NB4 (cell line): Measurements from ENCODE around the gene KCNG3.

Source experiments
- DNase-seq: peaks from one replicate; pipeline ENCODE4 v3.0.0; 2010; ENCODE audit warnings: low read depth
- H3K4me3 ChIP-seq: one replicate; pipeline ENCODE4 v1.5.1; 2011; ENCODE audit warnings: mild to moderate bottlenecking, low read depth, low read length, moderate library complexity
- MYC ChIP-seq: IDR thresholded peaks from 2 replicates; pipeline ENCODE4 v1.6.1; 2011; ENCODE audit warnings: low read depth, low read length
- POLR2A ChIP-seq: IDR thresholded peaks from 2 replicates; pipeline ENCODE4 v1.6.1; 2011; ENCODE audit warnings: mild to moderate bottlenecking; ENCODE audit not compliant: insufficient read length; ENCODE audit errors: extremely low read depth
- TF ChIP-seq, protein P1 (sequence below): IDR thresholded peaks from 2 replicates; pipeline ENCODE4 v1.6.1; 2011; ENCODE audit warnings: low read depth, low read length
- TF ChIP-seq, protein P2 (sequence below): IDR thresholded peaks from one replicate; pipeline ENCODE4 v1.5.1; 2012; ENCODE audit warnings: low read depth, low read length

The KCNG3 gene

DNA sequence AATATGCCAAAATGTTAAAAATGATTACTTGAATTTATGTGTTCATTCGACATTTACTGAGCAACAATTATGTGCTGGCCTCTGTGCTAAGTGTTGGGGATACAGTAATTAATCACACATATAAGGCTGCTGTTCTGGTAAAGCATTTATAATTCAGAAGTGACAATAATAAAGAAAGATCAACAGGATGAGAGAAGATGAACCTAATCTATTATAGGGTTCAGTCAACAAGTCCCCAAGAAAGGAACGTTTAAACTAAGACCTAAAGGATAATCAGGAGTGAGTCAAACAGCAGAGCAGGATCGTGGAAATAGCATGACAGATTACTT lies 72.7 kb downstream of the KCNG3 start:
- no peak overlapping the region for H3K4me3 ChIP-seq
- DNase-seq = no peak

DNA sequence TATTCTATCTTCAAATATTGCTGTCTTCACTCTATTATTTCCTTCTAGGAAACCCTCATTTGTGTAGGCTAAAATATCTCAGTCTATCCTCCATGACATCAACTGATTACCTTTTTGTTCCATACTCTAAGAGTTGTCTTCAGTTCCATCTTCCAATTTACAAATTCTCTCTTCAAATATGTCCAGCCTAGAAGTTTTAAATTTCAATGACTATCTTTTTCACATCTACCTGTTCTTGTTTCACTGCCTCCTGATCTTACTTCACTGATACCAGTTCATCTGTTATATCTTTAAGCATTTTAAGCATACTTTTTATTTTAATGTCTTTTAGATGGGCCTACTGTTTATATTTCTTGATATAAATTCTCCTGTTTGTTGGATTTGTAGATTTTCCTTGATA lies 79.1 kb downstream of the KCNG3 start:
- no peak overlapping the region for H3K4me3 ChIP-seq
- no peak for TF ChIP-seq POLR2A
- TF ChIP-seq, protein P1, sequence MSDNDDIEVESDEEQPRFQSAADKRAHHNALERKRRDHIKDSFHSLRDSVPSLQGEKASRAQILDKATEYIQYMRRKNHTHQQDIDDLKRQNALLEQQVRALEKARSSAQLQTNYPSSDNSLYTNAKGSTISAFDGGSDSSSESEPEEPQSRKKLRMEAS = no peak
- TF ChIP-seq, protein P2, sequence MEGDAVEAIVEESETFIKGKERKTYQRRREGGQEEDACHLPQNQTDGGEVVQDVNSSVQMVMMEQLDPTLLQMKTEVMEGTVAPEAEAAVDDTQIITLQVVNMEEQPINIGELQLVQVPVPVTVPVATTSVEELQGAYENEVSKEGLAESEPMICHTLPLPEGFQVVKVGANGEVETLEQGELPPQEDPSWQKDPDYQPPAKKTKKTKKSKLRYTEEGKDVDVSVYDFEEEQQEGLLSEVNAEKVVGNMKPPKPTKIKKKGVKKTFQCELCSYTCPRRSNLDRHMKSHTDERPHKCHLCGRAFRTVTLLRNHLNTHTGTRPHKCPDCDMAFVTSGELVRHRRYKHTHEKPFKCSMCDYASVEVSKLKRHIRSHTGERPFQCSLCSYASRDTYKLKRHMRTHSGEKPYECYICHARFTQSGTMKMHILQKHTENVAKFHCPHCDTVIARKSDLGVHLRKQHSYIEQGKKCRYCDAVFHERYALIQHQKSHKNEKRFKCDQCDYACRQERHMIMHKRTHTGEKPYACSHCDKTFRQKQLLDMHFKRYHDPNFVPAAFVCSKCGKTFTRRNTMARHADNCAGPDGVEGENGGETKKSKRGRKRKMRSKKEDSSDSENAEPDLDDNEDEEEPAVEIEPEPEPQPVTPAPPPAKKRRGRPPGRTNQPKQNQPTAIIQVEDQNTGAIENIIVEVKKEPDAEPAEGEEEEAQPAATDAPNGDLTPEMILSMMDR = no peak
- no peak for TF ChIP-seq MYC
- no peak for DNase-seq

More for the DNA sequence above, 72.7 kb downstream of the KCNG3 start:
- TF ChIP-seq POLR2A = no peak

DNA sequence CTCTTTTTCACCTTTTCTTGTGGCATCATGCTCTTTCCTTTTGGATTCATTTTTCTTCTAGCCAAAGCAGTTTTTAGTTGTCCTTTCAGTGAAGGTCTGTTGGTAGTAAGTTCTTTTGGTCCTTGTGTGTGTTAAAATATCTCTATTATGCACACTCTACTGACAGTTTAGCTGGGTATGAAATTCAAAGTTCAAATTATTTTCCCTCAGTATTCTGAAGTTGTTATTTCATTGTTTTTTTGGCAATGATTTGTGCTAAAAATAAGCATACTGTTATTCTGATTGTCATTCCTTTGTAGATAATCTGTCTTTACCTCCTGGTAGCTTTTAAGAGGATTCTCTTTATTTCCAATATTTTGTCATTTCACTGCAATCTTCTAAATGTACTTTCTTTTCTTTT lies 79.6 kb downstream of the KCNG3 start:
- TF ChIP-seq MYC (no peak), POLR2A (no peak)
- TF ChIP-seq, protein P1 = no peak
- TF ChIP-seq, protein P2 = no peak
- H3K4me3 ChIP-seq = no peak overlapping the region
- DNase-seq = no peak

DNA sequence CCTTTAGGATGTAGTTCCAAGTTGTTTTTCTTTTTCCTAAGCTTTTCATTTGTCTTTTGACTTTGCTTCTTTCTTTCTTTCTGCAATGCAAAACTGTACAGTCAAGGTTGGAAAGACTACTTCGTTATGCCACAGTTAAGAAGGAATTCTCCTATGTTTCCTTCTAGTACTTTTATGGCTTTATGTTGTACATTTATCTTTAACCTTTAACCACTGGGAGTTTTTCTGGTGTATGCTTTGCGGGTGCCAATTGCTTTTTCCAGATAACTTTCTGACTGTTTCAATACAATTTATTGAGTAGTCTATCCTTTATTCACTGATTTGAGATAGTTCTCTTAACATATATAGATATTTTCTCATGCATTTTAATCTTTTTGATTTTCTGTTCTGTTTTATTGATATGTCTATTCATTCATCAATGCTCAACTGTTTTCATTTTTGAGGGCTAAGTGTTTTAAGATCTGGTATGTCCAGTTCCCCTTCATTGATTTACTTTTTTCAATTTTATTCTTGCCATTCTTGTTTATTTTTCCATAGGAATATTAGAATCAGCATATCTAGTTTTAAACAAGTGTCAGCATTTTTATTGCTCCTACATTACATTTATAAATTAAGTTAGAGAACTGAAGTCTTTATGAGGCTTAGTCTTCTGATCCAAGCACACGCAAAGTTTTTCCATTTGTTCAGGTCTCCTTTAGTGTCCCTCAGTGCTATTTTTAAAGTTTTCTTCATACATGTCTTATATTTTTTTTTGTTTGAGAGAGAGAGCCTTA lies 82.9 kb downstream of the KCNG3 start:
- TF ChIP-seq POLR2A = no peak
- TF ChIP-seq, protein P1 = no peak
- TF ChIP-seq MYC = no peak
- DNase-seq = no peak
- H3K4me3 ChIP-seq = no peak overlapping the region

DNA sequence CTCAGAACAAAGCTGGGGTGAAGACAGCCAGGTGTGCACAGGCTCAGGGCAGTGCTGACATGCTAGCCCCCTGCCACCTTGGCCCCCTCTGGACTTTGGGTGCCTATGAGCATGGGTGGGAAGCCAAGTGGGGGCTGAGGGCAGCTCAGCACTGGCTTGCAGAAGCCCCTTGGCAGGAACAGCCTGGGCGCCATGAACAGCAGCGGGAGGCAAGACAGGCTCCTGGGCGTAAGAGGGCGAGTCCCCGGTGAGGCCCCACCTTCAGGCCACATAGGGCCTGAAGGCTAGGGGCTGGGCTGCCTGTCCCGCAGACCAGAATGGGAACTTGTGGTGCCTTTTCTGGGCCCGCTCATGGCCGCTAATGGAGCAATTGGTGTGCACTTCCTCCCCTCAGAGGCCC lies 85.8 kb downstream of the KCNG3 start:
- H3K4me3 ChIP-seq = no peak overlapping the region
- no peak for TF ChIP-seq MYC
- DNase-seq = no peak

DNA sequence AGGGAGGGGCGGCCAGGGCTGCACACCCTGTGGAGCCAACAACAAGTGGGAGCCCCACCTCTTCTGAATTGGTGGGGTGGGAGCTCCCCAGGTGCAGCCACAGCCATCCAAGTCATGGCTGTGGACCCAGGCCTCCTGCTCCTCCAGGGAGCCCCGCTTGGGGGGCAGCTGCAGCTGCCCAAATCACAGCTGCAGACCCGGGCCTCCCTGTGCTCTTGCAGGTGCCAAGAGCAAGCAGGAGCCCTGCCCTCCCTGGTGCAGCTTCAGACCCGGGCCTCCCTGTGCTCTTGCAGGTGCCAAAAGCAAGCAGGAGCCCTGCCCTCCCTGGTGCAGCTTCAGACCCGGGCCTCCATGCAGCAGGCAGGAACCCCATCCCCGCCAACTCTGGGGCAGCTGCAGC lies 86.3 kb downstream of the KCNG3 start:
- DNase-seq = no peak
- TF ChIP-seq, protein P2 = no peak
- TF ChIP-seq POLR2A = no peak
- TF ChIP-seq, protein P1 = no peak
- no peak for TF ChIP-seq MYC
- H3K4me3 ChIP-seq = no peak overlapping the region

DNA sequence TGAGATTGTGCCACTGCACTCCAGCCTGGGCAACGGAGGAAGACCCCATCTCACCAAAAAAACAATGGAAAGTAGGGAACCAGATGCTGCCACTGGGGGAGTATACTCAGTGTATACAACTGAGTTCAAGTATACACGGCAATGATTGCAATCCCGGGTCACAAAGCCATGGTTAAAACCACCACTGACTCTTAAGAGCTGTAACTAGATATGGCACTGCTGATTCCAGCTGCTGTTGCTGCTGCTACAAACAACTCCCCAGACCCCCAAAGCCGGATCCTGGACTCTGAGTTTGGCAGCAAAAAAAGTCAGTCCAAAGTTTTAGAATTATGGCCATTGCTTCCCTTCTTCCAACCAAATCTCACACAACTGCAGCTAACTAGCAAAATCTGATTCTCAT lies 89.1 kb downstream of the KCNG3 start:
- no peak overlapping the region for H3K4me3 ChIP-seq
- DNase-seq = no peak
- TF ChIP-seq, protein P1 = no peak
- TF ChIP-seq, protein P2 = no peak
- TF ChIP-seq POLR2A (no peak), MYC (no peak)
